ENCODE measurements around the gene CSAD. TPM values are rescaled to one million over a fixed set of nuclear protein-coding genes. Genes with fewer than 3 reads are reported as not detected.
"Not testable (repeated sequence)": the region's sequence is repeated elsewhere in the genome, so short reads cannot be mapped to it uniquely, and the experiment has no call there.

CSAD gene
- total RNA-seq, 1 donor from 2014 or later = 22.6 TPM

- Mint-ChIP-seq H3K36me3 (ENCODE audit: low read depth) (peaks cover 29% of the 10 kb centered on the region), H3K27ac (peak overlapping the region; percentile 99), H3K4me3 (peak overlapping the region; percentile 88), H3K27me3 (ENCODE audit: insufficient read depth) (no peaks in the 10 kb centered on the region), H3K9me3 (no peaks in the 10 kb centered on the region), H3K4me1 (ENCODE audit: low read depth) (peaks cover 55% of the 10 kb centered on the region)
- intact Hi-C loops (cut with micrococcal nuclease) = loop anchor here (1.0 kb wide), 12 partner anchors 20 to 272 kb away; partner anchors contain the start of genes AAAS, EIF4B, ESPL1 and MYG1
- no peak for DNase-seq (ENCODE audit: low spot score)
Observed at GRCh38 chr12:53179687-53180219, 972 bp downstream of the CSAD start.

GRCh38 chr12:53178803-53179202, 1.9 kb downstream of the CSAD start:
- H3K4me3 Mint-ChIP-seq = peak overlapping the region; percentile 88
- intact Hi-C loops (cut with micrococcal nuclease); DNase-seq (ENCODE audit: low spot score); H3K9me3 Mint-ChIP-seq; H3K27me3 Mint-ChIP-seq (ENCODE audit: insufficient read depth): not testable (repeated sequence)
- H3K4me1 Mint-ChIP-seq (ENCODE audit: low read depth) = peaks cover 48% of the 10 kb centered on the region
- H3K36me3 Mint-ChIP-seq (ENCODE audit: low read depth) = peaks cover 24% of the 10 kb centered on the region
- H3K27ac Mint-ChIP-seq = peak overlapping the region; percentile 99

GRCh38 chr12:53177447-53177846, 3.3 kb downstream of the CSAD start:
- H3K27me3 Mint-ChIP-seq (ENCODE audit: insufficient read depth); intact Hi-C loops (cut with micrococcal nuclease); DNase-seq (ENCODE audit: low spot score); H3K27ac Mint-ChIP-seq; H3K9me3 Mint-ChIP-seq; H3K4me3 Mint-ChIP-seq: not testable (repeated sequence)
- Mint-ChIP-seq H3K36me3 (ENCODE audit: low read depth) (peaks cover 12% of the 10 kb centered on the region), H3K4me1 (ENCODE audit: low read depth) (peaks cover 36% of the 10 kb centered on the region)

- Mint-ChIP-seq H3K27ac (no peak overlapping the region), H3K4me3 (no peak overlapping the region), H3K36me3 (ENCODE audit: low read depth) (peaks cover 5% of the 10 kb centered on the region), H3K4me1 (ENCODE audit: low read depth) (peaks cover 29% of the 10 kb centered on the region), H3K27me3 (ENCODE audit: insufficient read depth) (no peaks in the 10 kb centered on the region), H3K9me3 (no peaks in the 10 kb centered on the region)
- no peak for DNase-seq (ENCODE audit: low spot score)
- intact Hi-C loops (cut with micrococcal nuclease) = no loop called here
Observed at GRCh38 chr12:53176750-53177149, 4.0 kb downstream of the CSAD start.

- peaks cover 25% of the 10 kb centered on the region for H3K4me1 Mint-ChIP-seq (ENCODE audit: low read depth)
- no peaks in the 10 kb centered on the region for H3K27me3 Mint-ChIP-seq (ENCODE audit: insufficient read depth)
- no peaks in the 10 kb centered on the region for H3K9me3 Mint-ChIP-seq
- H3K27ac Mint-ChIP-seq = no peak overlapping the region
- H3K4me3 Mint-ChIP-seq = no peak overlapping the region
- no peak for DNase-seq (ENCODE audit: low spot score)
- H3K36me3 Mint-ChIP-seq (ENCODE audit: low read depth) = peaks cover 9% of the 10 kb centered on the region
- intact Hi-C loops (cut with micrococcal nuclease) = no loop called here
Observed at GRCh38 chr12:53174881-53175491, 5.7 kb downstream of the CSAD start.

GRCh38 chr12:53173085-53173715, 7.5 kb downstream of the CSAD start:
- no peak for DNase-seq (ENCODE audit: low spot score)
- H3K9me3 Mint-ChIP-seq = no peaks in the 10 kb centered on the region
- intact Hi-C loops (cut with micrococcal nuclease) = no loop called here

GRCh38 chr12:53172352-53172751, 8.4 kb downstream of the CSAD start:
- H3K4me1 Mint-ChIP-seq (ENCODE audit: low read depth) = peaks cover 12% of the 10 kb centered on the region
- no peaks in the 10 kb centered on the region for H3K27me3 Mint-ChIP-seq (ENCODE audit: insufficient read depth)
- no peak for DNase-seq (ENCODE audit: low spot score)
- H3K4me3 Mint-ChIP-seq = no peak overlapping the region
- intact Hi-C loops (cut with micrococcal nuclease) = no loop called here
- H3K36me3 Mint-ChIP-seq (ENCODE audit: low read depth) = peaks cover 12% of the 10 kb centered on the region
- no peak overlapping the region for H3K27ac Mint-ChIP-seq
- H3K9me3 Mint-ChIP-seq = no peaks in the 10 kb centered on the region

More at GRCh38 chr12:53173085-53173715, 7.5 kb downstream of the CSAD start:
- Mint-ChIP-seq H3K27me3 (ENCODE audit: insufficient read depth) (no peaks in the 10 kb centered on the region), H3K36me3 (ENCODE audit: low read depth) (peaks cover 12% of the 10 kb centered on the region), H3K4me3 (no peak overlapping the region), H3K4me1 (ENCODE audit: low read depth) (peaks cover 12% of the 10 kb centered on the region), H3K27ac (no peak overlapping the region)

- Mint-ChIP-seq H3K36me3 (ENCODE audit: low read depth) (peaks cover 13% of the 10 kb centered on the region), H3K9me3 (no peaks in the 10 kb centered on the region), H3K27me3 (ENCODE audit: insufficient read depth) (no peaks in the 10 kb centered on the region), H3K4me3 (no peak overlapping the region), H3K27ac (no peak overlapping the region), H3K4me1 (ENCODE audit: low read depth) (peaks cover 12% of the 10 kb centered on the region)
- intact Hi-C loops (cut with micrococcal nuclease) = no loop called here
- no peak for DNase-seq (ENCODE audit: low spot score)
Observed at GRCh38 chr12:53171725-53172329, 8.9 kb downstream of the CSAD start.

- intact Hi-C loops (cut with micrococcal nuclease) = no loop called here
- Mint-ChIP-seq H3K27ac (no peak overlapping the region), H3K36me3 (ENCODE audit: low read depth) (peaks cover 13% of the 10 kb centered on the region), H3K27me3 (ENCODE audit: insufficient read depth) (no peaks in the 10 kb centered on the region), H3K4me3 (no peak overlapping the region), H3K9me3 (no peaks in the 10 kb centered on the region), H3K4me1 (ENCODE audit: low read depth) (peaks cover 12% of the 10 kb centered on the region)
- DNase-seq (ENCODE audit: low spot score) = no peak
Observed at GRCh38 chr12:53170876-53171724, 9.6 kb downstream of the CSAD start.

- Mint-ChIP-seq H3K4me3 (no peak overlapping the region), H3K9me3 (no peaks in the 10 kb centered on the region), H3K27me3 (ENCODE audit: insufficient read depth) (no peaks in the 10 kb centered on the region), H3K4me1 (ENCODE audit: low read depth) (peaks cover 4% of the 10 kb centered on the region), H3K36me3 (ENCODE audit: low read depth) (peaks cover 13% of the 10 kb centered on the region), H3K27ac (no peak overlapping the region)
- intact Hi-C loops (cut with micrococcal nuclease) = no loop called here
- DNase-seq (ENCODE audit: low spot score) = no peak
Observed at GRCh38 chr12:53170215-53170614, 10.5 kb downstream of the CSAD start.

GRCh38 chr12:53169644-53170043, 11.1 kb downstream of the CSAD start:
- no peak overlapping the region for H3K4me3 Mint-ChIP-seq
- H3K9me3 Mint-ChIP-seq = no peaks in the 10 kb centered on the region
- H3K36me3 Mint-ChIP-seq (ENCODE audit: low read depth) = peaks cover 13% of the 10 kb centered on the region
- H3K27ac Mint-ChIP-seq = no peak overlapping the region
- no peaks in the 10 kb centered on the region for H3K4me1 Mint-ChIP-seq (ENCODE audit: low read depth)
- H3K27me3 Mint-ChIP-seq (ENCODE audit: insufficient read depth) = no peaks in the 10 kb centered on the region
- intact Hi-C loops (cut with micrococcal nuclease) = no loop called here
- no peak for DNase-seq (ENCODE audit: low spot score)

GRCh38 chr12:53166837-53167236, 13.9 kb downstream of the CSAD start:
- Mint-ChIP-seq H3K36me3 (ENCODE audit: low read depth) (peaks cover 13% of the 10 kb centered on the region), H3K27me3 (ENCODE audit: insufficient read depth) (no peaks in the 10 kb centered on the region), H3K4me1 (ENCODE audit: low read depth) (no peaks in the 10 kb centered on the region), H3K4me3 (no peak overlapping the region), H3K9me3 (no peaks in the 10 kb centered on the region), H3K27ac (no peak overlapping the region)
- DNase-seq (ENCODE audit: low spot score) = no peak
- intact Hi-C loops (cut with micrococcal nuclease) = no loop called here

Data from activated T-helper 1 cell treated with anti-CD3 and anti-CD28 coated beads, Interleukin-12 subunit alpha, Interleukin-12 subunit beta, Interleukin-2, Interleukin-4 antibody, amounts not matched to agents 30 ng/mL and 10 ng/mL and 1 ng/mL, durations not matched to agents 14 hours and 24 hours and 36 hours (primary cell).